ENCODE results near the gene DHX38.

Gene DHX38

DNA sequence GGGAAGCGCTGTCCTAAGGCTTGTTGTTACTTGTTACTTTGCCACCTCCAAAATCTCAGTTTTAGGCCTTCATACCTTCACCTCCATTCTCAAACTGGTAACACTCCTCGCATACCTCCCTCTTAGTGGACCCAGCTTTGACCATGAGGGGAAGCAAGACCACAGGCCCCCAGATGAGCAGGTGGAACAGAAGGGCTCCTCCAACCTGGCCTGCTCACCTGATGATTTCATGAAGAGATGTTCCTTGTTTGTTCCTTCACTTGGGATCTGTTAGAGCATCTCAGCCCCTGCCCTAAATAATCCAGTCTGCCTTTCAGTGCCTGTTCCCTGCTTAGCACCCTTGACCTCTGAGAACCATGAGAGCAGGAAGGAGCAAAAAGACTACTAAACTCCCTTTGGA, 28.7 kb downstream of the DHX38 start:
- no peak for DNase-seq (ENCODE audit: low read depth in 2 of 2)

DNA sequence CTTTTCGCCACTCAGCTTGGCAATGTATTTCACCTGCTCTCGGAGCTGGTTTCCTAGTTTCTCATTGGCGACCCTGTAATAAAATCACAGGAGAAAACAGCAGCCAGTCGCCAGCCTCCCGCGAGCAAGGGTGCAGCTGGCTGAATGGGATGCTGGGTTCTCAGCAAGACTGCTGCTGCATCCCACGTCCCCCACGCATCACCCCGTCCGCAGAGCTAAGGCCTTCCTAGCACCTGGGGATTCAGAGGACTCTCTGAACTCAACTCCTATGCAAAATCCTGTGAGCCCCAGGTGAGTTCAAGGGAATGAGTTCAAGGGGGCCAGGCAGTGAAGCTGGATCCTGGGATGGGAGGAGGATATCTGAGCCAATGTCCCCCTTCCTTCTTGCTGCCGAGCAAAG, 29.3 kb downstream of the DHX38 start:
- no peak for DNase-seq (ENCODE audit: low read depth in 2 of 2)

DNA sequence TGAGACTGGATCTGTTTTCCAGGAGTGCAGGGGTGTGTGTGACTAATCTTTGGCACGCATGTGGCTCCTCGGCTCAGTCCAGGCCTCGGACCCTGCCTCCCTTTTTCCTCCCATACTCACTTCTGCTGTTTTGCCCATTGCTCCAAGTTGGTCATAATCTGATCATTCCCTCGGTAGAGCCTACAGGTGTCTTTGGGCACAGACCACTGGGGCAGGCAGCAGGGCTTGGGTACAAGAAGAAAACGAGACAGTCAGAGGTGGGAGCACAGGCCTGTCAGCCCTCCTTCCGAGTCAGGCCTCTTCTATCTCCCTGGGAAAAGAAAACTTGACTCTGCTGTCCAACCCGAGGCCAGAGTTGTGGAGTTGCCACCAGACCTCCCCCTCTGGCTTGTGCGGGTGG, 29.8 kb downstream of the DHX38 start:
- DNase-seq (ENCODE audit: low read depth in 2 of 2) = no peak

DNA sequence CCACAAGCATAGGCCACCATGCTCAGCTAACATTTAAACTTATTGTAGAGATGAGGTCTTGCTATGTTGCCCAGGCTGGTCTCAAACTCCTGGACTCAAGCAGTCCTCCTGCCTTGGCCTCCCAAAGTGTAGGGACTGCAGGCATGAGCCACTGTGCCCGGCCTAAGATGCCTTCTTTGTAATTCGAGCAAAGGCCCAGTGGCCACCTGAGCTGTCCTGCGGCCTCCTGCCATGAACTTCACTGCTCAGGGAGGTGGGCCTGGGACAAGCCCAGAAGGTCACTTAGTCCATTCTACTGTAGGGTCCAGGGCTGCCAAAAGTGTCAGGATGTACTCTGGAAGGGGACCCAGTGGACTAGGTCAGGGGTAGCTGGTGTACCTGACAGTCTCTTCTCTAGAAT, 30.5 kb downstream of the DHX38 start:
- DNase-seq (ENCODE audit: low read depth in 2 of 2) = no peak

DNA sequence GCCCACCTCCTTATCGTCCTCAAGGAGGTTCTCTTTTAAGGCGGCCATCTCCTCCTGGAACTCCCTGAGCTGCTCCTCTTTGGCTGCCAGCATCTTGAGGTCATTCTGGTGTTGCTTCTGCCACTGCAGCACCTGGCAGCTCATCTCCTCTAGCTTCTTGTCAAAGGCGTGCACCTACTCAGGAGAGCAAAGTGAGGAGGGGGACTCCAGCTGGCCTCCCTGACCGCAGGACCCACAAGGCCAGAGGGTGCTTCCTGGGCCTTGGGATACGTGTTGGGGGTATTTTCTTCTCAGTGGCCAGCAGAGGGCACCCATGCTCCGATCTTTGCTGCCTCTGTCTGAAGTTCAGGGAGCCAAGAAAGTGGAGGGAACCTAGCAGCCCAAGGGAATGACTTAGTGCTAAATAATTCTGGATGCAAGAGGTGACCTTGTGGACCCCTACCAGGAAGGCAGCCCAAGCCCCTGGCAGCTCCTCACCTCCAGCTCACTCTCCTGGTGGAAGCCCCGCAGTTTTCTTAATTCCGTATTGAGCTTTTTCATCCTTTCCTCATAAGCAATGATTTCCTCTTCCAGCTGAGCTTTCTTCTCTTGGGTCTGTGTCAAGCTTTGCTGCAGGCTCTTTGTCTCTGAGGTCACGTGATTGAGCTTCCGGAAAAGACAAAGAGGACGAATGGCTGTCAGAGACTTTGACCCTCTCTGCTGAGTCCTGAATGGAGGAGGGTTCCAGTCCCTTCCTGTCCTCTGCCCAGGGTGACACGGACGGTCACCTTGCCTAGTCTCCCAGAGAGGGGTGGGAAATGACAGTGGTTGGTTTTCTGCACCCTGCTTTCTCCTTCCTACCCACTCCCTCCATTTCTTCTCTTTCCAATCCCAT, 31.4 kb downstream of the DHX38 start:
- DNase-seq (ENCODE audit: low read depth in 2 of 2) = peak; percentile 29 to 39

DNA sequence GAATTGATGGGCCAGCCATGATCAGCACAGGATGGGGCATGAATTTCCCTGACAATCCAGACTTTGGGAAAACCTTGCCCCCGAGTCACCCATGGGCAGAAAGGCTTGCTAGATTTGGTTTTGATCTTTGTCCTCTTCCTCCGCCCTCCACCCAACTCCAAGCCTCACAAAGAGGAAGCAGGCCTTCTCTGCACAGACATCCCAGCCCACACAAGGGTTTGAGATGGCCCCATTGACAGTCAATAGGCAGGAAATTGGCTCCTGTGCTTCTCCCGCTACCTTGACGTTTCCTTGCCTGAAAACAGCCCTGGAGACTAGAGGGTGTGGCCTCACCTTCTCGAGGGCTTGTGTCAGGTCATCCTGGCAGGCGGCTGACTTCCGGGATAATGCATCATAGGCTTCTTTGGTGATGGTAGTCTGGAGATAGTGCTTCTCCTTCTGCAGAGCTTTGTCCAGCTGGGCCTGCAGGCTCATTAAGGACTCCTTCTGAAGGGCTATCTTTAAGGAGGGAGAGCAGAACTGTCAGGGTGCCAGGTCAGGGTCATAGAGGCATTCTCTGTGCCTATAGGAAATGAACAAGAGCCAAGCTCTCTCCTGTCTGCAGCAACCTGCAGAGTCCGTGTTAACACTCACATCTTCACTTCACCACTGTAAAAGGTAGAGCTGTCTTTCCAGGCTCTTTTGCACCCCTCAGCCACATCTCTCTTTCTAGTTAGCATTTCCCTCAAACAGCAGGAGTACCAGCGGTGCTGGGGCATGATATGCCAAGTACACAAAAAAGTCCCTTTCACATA, 32.2 kb downstream of the DHX38 start:
- DNase-seq (ENCODE audit: low read depth in 2 of 2) = no peak

DNA sequence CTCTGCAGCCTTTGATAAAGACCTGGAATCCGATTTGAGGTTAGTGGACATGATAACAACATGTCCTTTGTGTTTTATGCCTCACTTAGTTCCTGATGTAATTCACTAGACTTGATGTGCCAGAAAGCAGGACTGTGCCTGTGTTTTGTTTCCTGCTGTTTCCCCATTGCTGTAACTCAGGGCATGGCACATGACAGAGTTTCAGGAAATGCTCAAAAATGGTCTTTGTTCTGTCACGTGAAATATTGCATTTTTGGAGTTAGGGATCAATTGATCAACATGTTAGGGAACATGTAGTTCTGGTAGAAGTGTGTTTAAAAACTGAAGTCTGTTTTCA, 32.8 kb downstream of the DHX38 start:
- no peak for DNase-seq (ENCODE audit: low read depth in 2 of 2)

DNA sequence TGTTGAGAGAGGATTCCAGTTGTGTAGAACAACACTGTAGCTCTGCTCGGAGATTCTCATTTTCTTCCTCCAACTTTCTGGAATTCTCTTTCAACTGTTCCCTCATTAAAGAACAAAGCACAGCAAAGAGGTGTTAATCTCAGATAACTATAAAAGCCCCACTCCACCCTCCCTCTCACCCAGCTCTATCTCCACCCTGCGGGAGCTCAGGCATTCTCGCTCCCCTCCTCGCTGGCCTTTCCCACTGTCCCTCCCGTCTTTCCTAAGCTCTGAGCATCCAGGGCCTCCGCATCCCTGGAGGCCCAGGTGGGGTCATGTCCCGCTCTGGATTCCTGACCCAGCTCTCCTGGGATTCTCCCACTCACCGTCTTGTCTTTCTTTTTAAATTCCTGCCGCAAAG, 35.1 kb downstream of the DHX38 start:
- no peak for DNase-seq (ENCODE audit: low read depth in 2 of 2)

DNA sequence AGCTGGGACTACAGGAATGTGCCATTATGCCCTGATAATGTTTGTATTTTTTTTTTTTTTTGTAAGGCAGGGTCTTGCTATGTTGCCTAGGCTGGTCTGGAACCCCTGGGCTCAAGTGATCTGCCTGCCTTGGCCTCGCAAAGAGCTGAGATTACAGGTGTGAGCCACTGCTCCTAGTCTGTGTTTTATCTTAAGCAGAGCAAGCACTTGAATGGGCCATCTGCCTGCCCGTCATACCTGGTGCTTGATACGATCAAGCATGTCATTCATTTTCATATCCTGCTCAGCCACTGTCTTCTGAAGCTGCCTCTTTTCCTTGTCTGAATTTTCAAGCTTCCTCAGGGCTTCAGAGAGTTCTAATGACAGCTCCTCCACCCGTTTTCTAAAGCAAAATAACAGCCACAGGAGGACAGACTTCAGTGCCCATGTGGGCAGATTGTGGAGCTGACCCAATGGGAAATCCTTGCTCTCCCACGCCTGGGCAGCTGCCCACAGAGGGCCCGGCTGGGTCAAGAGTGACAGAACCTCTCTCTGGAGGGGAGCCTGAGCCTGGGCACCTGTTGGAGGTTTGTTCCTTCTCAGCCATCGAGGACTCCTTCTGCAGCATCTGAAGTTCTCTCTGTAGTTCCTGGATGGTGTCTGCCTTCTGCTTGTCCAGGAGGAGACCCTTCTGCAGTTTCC, 36.5 kb downstream of the DHX38 start:
- no peak for DNase-seq (ENCODE audit: low read depth in 2 of 2)

DNA sequence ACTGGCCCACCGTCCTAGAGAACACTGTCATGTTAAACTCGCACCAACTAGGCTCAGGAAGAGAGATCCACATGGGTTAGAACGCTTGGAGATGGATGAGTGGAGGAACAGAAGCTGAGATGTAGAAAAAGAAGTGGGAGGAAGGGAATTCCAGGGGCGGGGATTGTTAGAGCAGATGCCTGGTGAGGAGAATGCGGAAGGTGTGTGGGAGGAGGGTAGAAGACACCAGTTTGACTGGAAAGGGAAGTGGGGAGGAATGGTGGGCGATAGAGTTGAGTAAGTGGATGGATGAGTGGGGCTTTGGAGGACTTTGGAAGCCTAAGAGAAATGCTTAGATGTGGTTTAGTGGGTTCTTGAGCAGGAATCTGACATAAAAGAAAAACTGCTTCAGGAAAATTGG, 37.4 kb downstream of the DHX38 start:
- DNase-seq (ENCODE audit: low read depth in 2 of 2) = no peak

DNA sequence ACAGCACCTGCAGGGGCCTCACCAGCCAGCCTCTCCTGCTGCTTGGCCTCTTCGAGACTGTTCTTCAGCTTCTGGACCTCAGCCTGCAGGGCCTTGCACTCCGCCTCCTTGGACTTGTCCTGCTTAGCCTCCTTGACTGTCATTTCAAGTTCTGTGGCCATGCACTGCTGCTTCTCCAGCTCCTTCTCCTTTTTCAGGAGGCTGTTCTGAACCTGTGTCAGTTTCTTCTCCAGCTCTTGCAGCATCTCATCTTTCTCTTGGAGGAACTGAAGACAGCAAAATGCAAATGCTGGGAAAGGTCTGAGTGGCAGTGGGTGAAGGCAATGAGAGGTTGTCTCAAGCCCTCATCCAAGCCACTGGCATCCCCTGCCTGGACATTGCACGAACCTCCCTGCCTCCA, 39.1 kb downstream of the DHX38 start:
- no peak for DNase-seq (ENCODE audit: low read depth in 2 of 2)

DNA sequence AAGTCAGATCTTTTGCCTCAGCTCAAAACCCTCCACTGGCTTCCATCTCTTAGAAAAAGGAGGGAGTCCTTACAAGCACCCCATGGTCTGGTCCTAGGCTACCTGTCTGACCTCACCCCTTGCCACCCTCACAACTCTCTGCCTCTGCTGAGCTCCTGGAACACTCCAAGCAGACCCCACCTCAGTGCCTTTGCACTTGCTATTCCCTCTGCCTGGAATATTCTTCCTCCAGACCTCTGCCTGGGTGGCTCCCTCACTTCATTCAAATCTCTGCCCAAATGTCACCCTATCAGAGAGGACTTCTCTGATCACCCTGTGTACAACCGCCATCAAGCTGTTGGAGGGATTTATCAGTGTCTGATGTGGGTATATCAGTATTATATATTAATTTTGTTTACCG, 40.9 kb downstream of the DHX38 start:
- DNase-seq (ENCODE audit: low read depth in 2 of 2) = no peak

DNA sequence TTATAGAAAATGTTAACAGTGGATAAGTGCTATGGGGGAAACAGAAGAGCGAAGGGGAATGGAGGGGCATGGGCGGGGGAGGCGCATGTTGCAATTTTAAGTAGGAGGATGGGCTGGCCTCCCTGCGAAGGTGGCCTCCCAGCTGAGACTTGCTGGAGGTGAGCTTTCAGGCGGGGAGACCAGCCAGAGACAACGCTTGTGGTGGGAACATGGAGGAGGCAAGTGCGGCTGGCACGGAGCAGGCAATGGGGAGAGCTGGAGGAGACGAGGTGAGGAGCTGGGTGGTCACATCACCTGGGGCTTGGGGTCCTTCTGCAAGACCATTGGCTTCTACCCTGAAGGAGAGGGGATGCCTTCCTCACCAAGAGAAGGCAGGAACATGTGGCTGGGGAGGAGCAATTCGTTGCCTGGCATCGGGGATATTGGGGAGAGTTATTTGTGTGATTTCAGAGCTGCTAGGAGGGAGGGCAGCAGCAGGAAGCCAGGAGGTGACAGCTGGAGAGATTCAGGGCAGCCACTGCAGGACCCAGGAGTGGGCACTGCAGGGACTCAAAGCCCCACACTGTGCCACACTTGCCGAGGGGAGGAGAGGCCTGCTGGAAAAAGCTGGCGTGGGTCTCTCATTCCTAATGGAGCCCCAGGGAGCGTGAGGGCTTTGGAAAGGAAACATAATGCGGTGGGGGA, 43.9 kb downstream of the DHX38 start:
- no peak for DNase-seq (ENCODE audit: low read depth in 2 of 2)

DNA sequence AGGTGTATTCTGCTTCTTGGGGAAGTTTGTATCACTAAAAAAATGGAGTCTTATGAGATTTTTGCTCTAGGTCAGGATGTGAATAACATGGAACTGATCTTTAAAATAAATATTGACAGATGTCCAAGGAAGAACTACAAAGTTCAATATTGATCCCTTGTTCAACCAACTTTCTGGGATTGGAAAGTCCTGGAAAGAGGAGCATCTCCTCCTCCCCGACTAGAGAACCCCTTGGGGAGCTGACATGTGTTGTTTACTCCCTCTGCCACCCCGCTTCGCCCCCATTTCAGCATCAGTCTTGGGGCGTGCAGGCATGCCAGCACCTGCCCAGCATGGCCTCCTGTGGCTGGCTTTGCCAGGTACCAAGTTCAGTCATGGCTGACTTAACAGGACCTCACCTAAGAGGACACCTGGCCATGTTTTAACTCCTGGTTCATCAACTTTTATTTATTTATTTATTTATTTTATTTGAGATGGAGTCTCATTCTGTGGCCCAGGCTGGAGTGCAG, 44.5 kb downstream of the DHX38 start:
- no peak for DNase-seq (ENCODE audit: low read depth in 2 of 2)

DNA sequence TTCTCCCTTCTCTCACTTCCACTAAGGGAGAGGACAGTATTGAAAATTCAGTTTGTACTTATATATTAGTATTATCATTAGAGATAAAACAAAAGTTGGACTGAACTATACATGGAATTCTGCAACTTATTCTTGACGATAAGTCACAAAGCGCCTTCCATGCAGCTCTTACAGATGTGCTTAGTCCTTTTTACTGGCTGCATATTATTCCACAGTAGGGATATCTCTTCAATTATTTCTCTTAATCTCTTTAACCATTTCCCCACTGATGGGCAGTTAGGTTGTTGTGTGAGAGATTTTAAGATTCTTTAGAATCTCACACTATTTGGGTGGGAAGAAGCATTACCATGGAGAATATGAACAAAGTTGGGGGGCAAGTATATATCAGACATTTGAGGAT, 46.3 kb downstream of the DHX38 start:
- DNase-seq (ENCODE audit: low read depth in 2 of 2) = no peak

DNA sequence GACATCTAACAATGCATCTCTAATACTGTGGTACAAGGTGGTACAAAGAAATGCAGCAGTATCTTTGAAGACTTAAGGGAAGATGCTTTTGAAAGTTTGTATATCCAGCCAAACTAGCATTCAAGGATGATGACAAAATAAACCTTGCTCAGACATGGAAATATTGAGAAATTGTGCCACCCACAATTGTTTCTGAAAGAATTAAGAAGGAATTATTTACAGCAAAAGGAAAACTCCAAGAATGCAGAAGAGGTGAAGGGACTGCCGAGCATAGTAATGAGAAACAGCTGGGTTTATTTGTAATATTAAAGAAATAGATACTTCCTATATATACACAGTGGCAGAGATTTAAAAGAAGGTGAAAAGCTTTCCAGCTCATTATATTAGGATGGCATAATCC, 48.8 kb downstream of the DHX38 start:
- peak in 1 of 2 experiments; percentile 6 for DNase-seq (ENCODE audit: low read depth in 2 of 2)

DNA sequence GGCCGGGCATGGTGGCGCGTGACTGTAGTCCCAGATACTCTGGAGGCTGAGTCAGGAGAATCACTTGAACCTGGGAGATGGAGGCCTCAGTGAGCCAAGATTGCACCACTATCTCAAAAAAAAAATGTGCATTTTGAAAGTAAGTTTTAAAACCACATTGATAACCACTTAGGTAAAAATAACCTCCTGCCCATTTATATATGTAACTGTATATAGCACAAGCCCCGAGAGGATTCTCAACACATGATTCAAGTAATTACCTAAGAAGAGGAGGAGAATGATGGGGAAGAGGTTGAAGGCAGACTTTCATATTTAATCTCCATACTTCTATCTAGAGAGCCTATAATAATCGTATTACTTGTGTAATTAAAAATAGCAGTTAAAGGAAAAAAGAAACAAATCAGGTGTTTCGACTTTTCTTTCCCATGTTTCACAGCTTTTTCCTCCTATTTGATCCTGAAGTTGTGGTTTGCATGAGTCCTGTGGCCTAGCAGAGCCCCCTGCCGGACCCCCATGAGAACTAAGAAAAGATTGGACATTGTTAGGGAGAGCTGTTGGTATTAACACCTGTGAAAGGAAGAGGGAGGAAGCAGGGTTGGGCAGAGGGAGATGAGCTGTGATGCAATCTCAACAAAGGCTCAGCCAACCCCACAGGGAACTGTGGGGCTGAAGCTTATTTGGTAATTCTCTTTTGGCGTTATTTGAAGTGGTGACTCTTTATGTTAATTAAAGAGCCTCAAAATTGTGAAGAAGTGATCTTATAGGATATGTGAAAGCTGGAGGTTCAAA, 56.2 kb downstream of the DHX38 start:
- DNase-seq (ENCODE audit: low read depth in 2 of 2) = no peak

DNA sequence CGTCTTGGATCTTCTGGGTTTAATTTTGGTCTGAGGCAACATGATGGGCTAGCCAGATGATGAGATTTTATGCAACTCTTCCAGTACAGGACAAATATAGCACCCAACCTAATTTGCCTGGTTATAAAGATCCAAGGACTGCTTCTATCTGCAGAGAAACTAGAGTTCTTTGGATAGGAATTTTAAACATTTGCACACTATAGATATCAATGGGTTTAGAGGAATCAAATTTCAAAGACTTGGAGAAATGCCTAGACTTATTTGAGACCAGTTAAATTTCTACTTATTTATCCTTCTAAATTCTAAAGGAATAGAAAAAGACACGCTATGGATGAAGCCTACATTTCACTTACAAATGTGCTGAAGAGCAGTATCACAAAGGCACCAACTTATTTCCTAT, 65.7 kb downstream of the DHX38 start:
- DNase-seq (ENCODE audit: low read depth in 2 of 2) = no peak

DNA sequence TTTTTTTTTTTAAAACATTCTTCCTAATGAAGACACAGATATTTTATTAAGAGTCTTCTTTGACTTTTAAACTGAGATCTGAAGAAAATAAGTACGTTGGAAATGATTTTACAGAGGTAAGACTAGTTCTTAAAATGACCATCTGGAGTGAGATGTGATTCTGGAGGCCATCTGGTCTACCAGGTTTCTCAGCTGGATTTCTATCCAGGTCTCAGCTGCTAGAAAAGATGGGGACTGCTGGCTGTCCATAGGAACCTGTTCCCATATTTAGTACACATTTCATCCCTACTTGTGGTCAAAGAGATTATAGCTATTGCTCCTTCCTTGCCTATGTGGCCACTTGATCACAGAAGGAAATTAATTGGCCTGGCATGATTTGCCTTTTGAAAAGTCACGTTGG, 66.2 kb downstream of the DHX38 start:
- DNase-seq (ENCODE audit: low read depth in 2 of 2) = no peak

DNA sequence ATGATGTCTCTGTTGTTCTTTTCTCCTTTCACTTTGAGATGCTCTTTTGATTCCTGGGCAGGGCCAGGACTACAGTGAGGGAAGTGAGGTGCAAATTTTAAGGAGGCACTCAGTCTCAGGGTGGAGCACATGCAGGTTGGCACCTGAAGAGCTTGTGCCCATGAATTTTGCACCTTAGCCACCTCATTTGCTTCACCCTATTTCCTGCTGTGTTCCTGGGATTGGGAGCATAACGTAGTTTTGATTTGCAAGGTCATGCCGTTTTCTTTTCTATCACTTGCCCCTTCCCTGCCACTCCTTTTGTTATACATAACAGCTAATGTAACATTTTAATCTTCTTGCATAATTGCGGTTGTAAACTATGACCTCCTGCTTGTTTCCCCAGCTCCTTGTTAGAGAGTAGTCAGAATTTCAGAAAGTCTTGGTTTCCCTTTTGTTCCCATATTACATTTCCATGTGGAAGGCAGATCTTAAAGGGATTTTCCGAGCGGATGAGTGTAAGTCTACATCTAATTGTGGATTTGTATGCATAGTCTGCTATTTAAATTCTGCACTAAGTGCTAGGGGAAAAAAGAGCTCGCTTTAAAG, 68.6 kb downstream of the DHX38 start:
- DNase-seq (ENCODE audit: low read depth in 2 of 2) = no peak
